Measurements from ENCODE around the gene SNTA1. TPM values are rescaled to one million over a fixed set of nuclear protein-coding genes. Genes with fewer than 3 reads are reported as not detected.

SNTA1 gene
- total RNA-seq, 4 donors from 2014 or later: 193 to 291 (median 248) TPM

GRCh38 chr20:33407251-33407650 is 36.3 kb downstream of the SNTA1 start:
- H3K4me1 ChIP-seq: peaks cover under 1 to 3% of the 10 kb centered on the region in 2 donors
- no peak for DNase-seq
- H3K36me3 ChIP-seq: peaks cover 30 to 48% of the 10 kb centered on the region in 2 donors
- intact Hi-C loops (cut with DNase I): no loop called here
- H3K9me3 ChIP-seq: no peaks in the 10 kb centered on the region
- 88 to 89% methylated on average over 1 of the region's 1 CpG for WGBS, 2 donors
- H3K27me3 ChIP-seq: no peaks in the 10 kb centered on the region
- no peak overlapping the region for H3K4me3 ChIP-seq (replicated peaks in 1 of 3)
- TF ChIP-seq CTCF (IDR thresholded peaks at IDR 0.05) (no peak), POLR2A (IDR thresholded peaks at IDR 0.05) (no peak)
- H3K27ac ChIP-seq: no peak overlapping the region

GRCh38 chr20:33404281-33404680 is 39.3 kb downstream of the SNTA1 start:
- no peaks in the 10 kb centered on the region for H3K27me3 ChIP-seq
- no peaks in the 10 kb centered on the region for H3K9me3 ChIP-seq
- TF ChIP-seq POLR2A (IDR thresholded peaks at IDR 0.05) (no peak), CTCF (IDR thresholded peaks at IDR 0.05) (no peak)
- intact Hi-C loops (cut with DNase I): no loop called here
- H3K4me3 ChIP-seq (replicated peaks in 1 of 3): no peak overlapping the region
- no peak overlapping the region for H3K27ac ChIP-seq
- H3K4me1 ChIP-seq: peaks cover 19 to 23% of the 10 kb centered on the region in 2 donors
- H3K36me3 ChIP-seq: peaks cover 16 to 20% of the 10 kb centered on the region in 2 donors
- DNase-seq: no peak
- WGBS, 2 donors: 92 to 98% methylated on average over 2 of the region's 2 CpGs

GRCh38 chr20:33401921-33402369 is 41.6 kb downstream of the SNTA1 start:
- DNase-seq: no peak
- no peaks in the 10 kb centered on the region for H3K27me3 ChIP-seq
- no peaks in the 10 kb centered on the region for H3K9me3 ChIP-seq
- H3K4me3 ChIP-seq (replicated peaks in 1 of 3): peak overlapping the region in 2 of 3 donors; percentile 78 to 96
- peaks cover 19 to 23% of the 10 kb centered on the region in 2 donors for H3K4me1 ChIP-seq
- no peaks in the 10 kb centered on the region for H3K36me3 ChIP-seq
- peak overlapping the region in 2 of 3 donors; percentile 52 to 61 for H3K27ac ChIP-seq
- intact Hi-C loops (cut with DNase I): no loop called here
- no peak for TF ChIP-seq CTCF (IDR thresholded peaks at IDR 0.05)
- no peak for TF ChIP-seq POLR2A (IDR thresholded peaks at IDR 0.05)
- 39 to 45% methylated on average over 8 of the region's 8 CpGs for WGBS, 2 donors

- H3K27ac ChIP-seq: peak within 1 kb of the TSS in 2 of 3 donors; percentile 52 to 61
- H3K27me3 ChIP-seq: no peaks in the 10 kb centered on the region
- H3K9me3 ChIP-seq: no peaks in the 10 kb centered on the region
- intact Hi-C loops (cut with DNase I): no loop called here
- peak; percentile 83 to 85 for DNase-seq
- H3K4me3 ChIP-seq (replicated peaks in 1 of 3): peak within 1 kb of the TSS; percentile 78 to 96 (median 85)
- TF ChIP-seq POLR2A (IDR thresholded peaks at IDR 0.05) (peak in 1 of 2 donors; percentile 55), CTCF (IDR thresholded peaks at IDR 0.05) (peak in 1 of 6 experiments; percentile 15)
- WGBS, 2 donors: 0 to 1% methylated on average over 21 to 23 of the region's 43 CpGs
- peaks cover 19 to 23% of the 10 kb centered on the region in 2 donors for H3K4me1 ChIP-seq
- no peaks in the 10 kb centered on the region for H3K36me3 ChIP-seq
Measured at GRCh38 chr20:33401184-33401920, 42.2 kb downstream of the SNTA1 start, which contains the start of gene CDK5RAP1. CDK5RAP1 (minus strand) TSS chr20:33401519; CDS start chr20:33397064, 4,455 bp downstream.

- peak in 1 of 6 experiments; percentile 22 for TF ChIP-seq CTCF (IDR thresholded peaks at IDR 0.05)
- TF ChIP-seq POLR2A (IDR thresholded peaks at IDR 0.05): no peak
- H3K36me3 ChIP-seq: no peaks in the 10 kb centered on the region
- no peak for DNase-seq
- H3K4me1 ChIP-seq: peaks cover 19 to 23% of the 10 kb centered on the region in 2 donors
- H3K4me3 ChIP-seq (replicated peaks in 1 of 3): peak overlapping the region; percentile 78 to 96 (median 85)
- intact Hi-C loops (cut with DNase I): no loop called here
- no peaks in the 10 kb centered on the region for H3K27me3 ChIP-seq
- 0% methylated on average over 8 of the region's 8 CpGs for WGBS, 2 donors
- H3K9me3 ChIP-seq: no peaks in the 10 kb centered on the region
- H3K27ac ChIP-seq: peak overlapping the region in 2 of 3 donors; percentile 52 to 61
Measured at GRCh38 chr20:33400812-33401183, 42.8 kb downstream of the SNTA1 start.
